Neural cell (in vitro differentiated cells): ENCODE measurements around the gene SPHKAP.

ENCODE experiments used
- EP300 ChIP-seq: fragments of 450-650 bp; conservative IDR thresholded peaks from 2 replicates; pipeline ENCODE4 v1.6.1; 2014; ENCODE audit warnings: antibody characterized with exemption, mild to moderate bottlenecking, moderate library complexity; ENCODE audit not compliant: poor library complexity, severe bottlenecking
- EZH2 ChIP-seq: fragments of 200-600, 300-800 bp; shearing (Covaris generic), sonication (generic); IDR thresholded peaks from 2 replicates; pipeline ENCODE4 v1.6.1; 2014; ENCODE audit warnings: antibody characterized with exemption, low read length, borderline replicate concordance, mild to moderate bottlenecking; ENCODE audit not compliant: insufficient read depth, poor library complexity, severe bottlenecking
- POLR2AphosphoS5 ChIP-seq: IDR thresholded peaks from 2 replicates; pipeline ENCODE4 v1.6.1; 2012
- RAD21 ChIP-seq: fragments of 450-650 bp; conservative IDR thresholded peaks from 2 replicates; pipeline ENCODE4 v1.6.1; 2014; ENCODE audit warnings: antibody characterized with exemption, mild to moderate bottlenecking, moderate library complexity
- TF ChIP-seq, protein P1 (sequence below): fragments of 450-650 bp; IDR thresholded peaks from 2 replicates; pipeline ENCODE4 v1.5.1; 2014; ENCODE audit warnings: antibody characterized with exemption, mild to moderate bottlenecking, moderate library complexity; ENCODE audit not compliant: poor library complexity, severe bottlenecking

GRCh38 chr2:228102949-228103348, 78.5 kb downstream of the SPHKAP start:
- TF ChIP-seq EP300 (no peak), POLR2AphosphoS5 (no peak), RAD21 (no peak), EZH2 (no peak)
- TF ChIP-seq, protein P1, sequence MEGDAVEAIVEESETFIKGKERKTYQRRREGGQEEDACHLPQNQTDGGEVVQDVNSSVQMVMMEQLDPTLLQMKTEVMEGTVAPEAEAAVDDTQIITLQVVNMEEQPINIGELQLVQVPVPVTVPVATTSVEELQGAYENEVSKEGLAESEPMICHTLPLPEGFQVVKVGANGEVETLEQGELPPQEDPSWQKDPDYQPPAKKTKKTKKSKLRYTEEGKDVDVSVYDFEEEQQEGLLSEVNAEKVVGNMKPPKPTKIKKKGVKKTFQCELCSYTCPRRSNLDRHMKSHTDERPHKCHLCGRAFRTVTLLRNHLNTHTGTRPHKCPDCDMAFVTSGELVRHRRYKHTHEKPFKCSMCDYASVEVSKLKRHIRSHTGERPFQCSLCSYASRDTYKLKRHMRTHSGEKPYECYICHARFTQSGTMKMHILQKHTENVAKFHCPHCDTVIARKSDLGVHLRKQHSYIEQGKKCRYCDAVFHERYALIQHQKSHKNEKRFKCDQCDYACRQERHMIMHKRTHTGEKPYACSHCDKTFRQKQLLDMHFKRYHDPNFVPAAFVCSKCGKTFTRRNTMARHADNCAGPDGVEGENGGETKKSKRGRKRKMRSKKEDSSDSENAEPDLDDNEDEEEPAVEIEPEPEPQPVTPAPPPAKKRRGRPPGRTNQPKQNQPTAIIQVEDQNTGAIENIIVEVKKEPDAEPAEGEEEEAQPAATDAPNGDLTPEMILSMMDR: no peak
